HG02798 (cell line): ENCODE measurements around the gene ABHD2.
"Not testable (repeated sequence)": the region's sequence is repeated elsewhere in the genome, so short reads cannot be mapped to it uniquely, and the experiment has no call there.

Source experiments
- ATAC-seq: cut with Tn5 transposase; IDR thresholded peaks from one replicate; pipeline ENCODE4 v1.9.1; 2021; ENCODE audit warnings: mild to moderate bottlenecking; ENCODE audit not compliant: unreplicated experiment, poor library complexity

ABHD2 gene

GRCh38 chr15:89118481-89118989 is 30.3 kb downstream of the ABHD2 start:
- ATAC-seq = no peak

GRCh38 chr15:89119489-89120478 is 31.5 kb downstream of the ABHD2 start:
- ATAC-seq = no peak

GRCh38 chr15:89120479-89121000 is 32.3 kb downstream of the ABHD2 start:
- ATAC-seq = not testable (repeated sequence)

GRCh38 chr15:89121414-89121813 is 33.2 kb downstream of the ABHD2 start:
- no peak for ATAC-seq

GRCh38 chr15:89122505-89123180 is 34.4 kb downstream of the ABHD2 start:
- no peak for ATAC-seq

- ATAC-seq = no peak
Observed at GRCh38 chr15:89123181-89123525, 34.9 kb downstream of the ABHD2 start.

GRCh38 chr15:89125088-89125826 is 37.0 kb downstream of the ABHD2 start:
- ATAC-seq = no peak

- no peak for ATAC-seq
Observed at GRCh38 chr15:89126009-89126408, 37.8 kb downstream of the ABHD2 start.

GRCh38 chr15:89127054-89127702 is 38.9 kb downstream of the ABHD2 start:
- ATAC-seq = no peak

- no peak for ATAC-seq
Observed at GRCh38 chr15:89128320-89129122, 40.3 kb downstream of the ABHD2 start.

- peak; percentile 41 for ATAC-seq
Observed at GRCh38 chr15:89129123-89129815, 41.0 kb downstream of the ABHD2 start.

- no peak for ATAC-seq
Observed at GRCh38 chr15:89129816-89130134, 41.5 kb downstream of the ABHD2 start.

- ATAC-seq = peak; percentile 69
Observed at GRCh38 chr15:89130201-89130600, 41.9 kb downstream of the ABHD2 start.

- no peak for ATAC-seq
Observed at GRCh38 chr15:89131731-89132130, 43.5 kb downstream of the ABHD2 start.

GRCh38 chr15:89132611-89133507 is 44.6 kb downstream of the ABHD2 start:
- no peak for ATAC-seq

GRCh38 chr15:89135387-89136077 is 47.3 kb downstream of the ABHD2 start:
- not testable (repeated sequence) for ATAC-seq
